ENCODE data around the gene P2RX6.

P2RX6 gene

DNA sequence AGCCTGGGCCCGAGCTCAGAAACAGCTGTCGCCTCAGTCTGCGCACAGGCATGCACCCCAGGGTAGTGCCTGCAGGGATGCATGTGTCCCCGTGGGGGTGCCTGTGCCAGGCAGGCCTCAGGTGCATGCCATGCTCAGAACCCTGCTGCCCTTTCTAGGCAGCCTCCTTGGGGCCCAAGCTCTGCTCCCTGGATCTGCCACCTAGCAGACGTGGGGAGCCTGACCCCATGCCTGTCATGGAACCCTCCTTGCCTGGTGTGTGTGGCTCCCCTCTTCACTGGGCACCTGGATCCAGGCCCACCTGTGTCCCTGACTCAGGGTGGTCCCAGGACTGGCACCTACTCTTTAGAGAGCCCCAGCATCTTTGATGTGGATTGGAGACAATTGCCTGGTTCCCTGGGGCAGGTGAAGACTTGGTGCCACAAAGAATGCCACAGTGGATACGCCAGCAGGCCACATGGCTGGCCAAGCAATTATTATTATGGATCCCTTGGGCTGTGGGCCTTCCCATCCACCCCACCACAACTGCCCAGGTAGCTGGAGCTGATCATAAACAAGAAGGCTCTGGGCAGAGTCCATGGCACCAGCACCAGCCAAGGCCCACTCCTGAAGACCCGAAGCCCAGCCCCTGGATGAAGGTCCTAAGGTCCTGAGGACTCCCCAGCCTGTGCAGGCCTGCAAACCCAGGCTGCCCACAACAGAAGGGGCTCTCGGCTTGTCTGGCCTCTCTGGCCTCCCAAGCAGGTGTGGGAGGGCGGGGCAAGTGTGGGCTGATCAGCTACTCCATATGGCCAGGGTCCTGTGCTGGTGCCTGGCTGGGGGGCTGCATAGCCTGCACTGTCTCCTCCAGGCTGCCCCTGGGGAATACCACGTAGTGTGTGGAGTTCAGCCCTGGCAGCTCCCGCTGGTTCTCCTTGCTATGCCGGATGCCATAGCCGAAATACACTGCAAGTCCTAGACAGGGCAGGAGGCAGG lies 13.6 kb downstream of the P2RX6 start:
- DNase-seq, result no peak
- H3K4me3 ChIP-seq (ENCODE audit: low read depth, low read length), result no peak overlapping the region
- H3K27ac ChIP-seq, result no peak overlapping the region
- H3K27me3 ChIP-seq (replicated peaks), result peaks cover 22% of the 10 kb centered on the region
- in situ Hi-C loops (cut with HindIII; ENCODE audit: low pct_ligation_motif_present, low sequenced_read_pairs), result no loop called here
- no peaks in the 10 kb centered on the region for H3K36me3 ChIP-seq (replicated peaks)
- TF ChIP-seq, protein P1, sequence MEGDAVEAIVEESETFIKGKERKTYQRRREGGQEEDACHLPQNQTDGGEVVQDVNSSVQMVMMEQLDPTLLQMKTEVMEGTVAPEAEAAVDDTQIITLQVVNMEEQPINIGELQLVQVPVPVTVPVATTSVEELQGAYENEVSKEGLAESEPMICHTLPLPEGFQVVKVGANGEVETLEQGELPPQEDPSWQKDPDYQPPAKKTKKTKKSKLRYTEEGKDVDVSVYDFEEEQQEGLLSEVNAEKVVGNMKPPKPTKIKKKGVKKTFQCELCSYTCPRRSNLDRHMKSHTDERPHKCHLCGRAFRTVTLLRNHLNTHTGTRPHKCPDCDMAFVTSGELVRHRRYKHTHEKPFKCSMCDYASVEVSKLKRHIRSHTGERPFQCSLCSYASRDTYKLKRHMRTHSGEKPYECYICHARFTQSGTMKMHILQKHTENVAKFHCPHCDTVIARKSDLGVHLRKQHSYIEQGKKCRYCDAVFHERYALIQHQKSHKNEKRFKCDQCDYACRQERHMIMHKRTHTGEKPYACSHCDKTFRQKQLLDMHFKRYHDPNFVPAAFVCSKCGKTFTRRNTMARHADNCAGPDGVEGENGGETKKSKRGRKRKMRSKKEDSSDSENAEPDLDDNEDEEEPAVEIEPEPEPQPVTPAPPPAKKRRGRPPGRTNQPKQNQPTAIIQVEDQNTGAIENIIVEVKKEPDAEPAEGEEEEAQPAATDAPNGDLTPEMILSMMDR (IDR thresholded peaks at IDR 0.05; ENCODE audit: low read depth, low read length, missing control alignments), result no peak

DNA sequence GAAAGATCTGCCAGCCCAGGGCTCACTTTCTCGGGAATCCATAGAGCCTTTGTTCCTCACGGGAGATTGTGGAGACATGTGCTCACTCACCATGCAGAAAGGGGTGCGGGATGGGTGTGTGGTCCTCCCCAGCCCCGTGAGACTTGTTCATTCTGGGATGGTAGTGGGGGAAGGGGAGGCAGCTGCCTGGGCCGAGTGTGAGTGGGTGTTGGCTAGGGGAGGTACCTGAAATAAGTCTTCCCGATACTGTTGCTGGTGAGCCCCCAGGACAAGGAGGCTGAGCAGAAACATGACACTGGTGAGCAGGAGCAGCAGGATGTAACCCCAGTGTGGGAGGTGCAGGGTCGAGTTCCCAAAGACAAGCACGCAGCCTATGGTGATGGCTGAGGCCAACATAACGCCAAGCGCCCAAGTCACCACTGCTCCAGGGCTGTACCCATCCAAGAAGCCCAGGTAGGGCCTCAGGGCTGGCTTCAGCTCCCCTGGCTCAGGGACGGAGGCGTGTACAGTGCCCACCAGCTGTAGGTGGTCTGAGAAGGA lies 14.6 kb downstream of the P2RX6 start:
- H3K27ac ChIP-seq, result no peak overlapping the region
- TF ChIP-seq, protein P1 (IDR thresholded peaks at IDR 0.05; ENCODE audit: low read depth, low read length, missing control alignments), result no peak
- no peak overlapping the region for H3K4me3 ChIP-seq (ENCODE audit: low read depth, low read length)
- no peak for DNase-seq
- H3K27me3 ChIP-seq (replicated peaks), result peaks cover 22% of the 10 kb centered on the region
- in situ Hi-C loops (cut with HindIII; ENCODE audit: low pct_ligation_motif_present, low sequenced_read_pairs), result no loop called here
- no peaks in the 10 kb centered on the region for H3K36me3 ChIP-seq (replicated peaks)

GRCh38 chr22:21030032-21030431 lies 15.1 kb downstream of the P2RX6 start:
- Histone ChIP-seq H3K36me3 (replicated peaks) (no peaks in the 10 kb centered on the region), H3K27me3 (replicated peaks) (peaks cover 22% of the 10 kb centered on the region), H3K27ac (no peak overlapping the region), H3K4me3 (ENCODE audit: low read depth, low read length) (no peak overlapping the region)
- TF ChIP-seq, protein P1 (IDR thresholded peaks at IDR 0.05; ENCODE audit: low read depth, low read length, missing control alignments), result no peak
- no peak for DNase-seq
- in situ Hi-C loops (cut with HindIII; ENCODE audit: low pct_ligation_motif_present, low sequenced_read_pairs), result no loop called here

- TF ChIP-seq, protein P1 (IDR thresholded peaks at IDR 0.05; ENCODE audit: low read depth, low read length, missing control alignments), result no peak
- Histone ChIP-seq H3K27ac (no peak overlapping the region), H3K4me3 (ENCODE audit: low read depth, low read length) (no peak overlapping the region), H3K36me3 (replicated peaks) (no peaks in the 10 kb centered on the region), H3K27me3 (replicated peaks) (peaks cover 22% of the 10 kb centered on the region)
- no peak for DNase-seq
- in situ Hi-C loops (cut with HindIII; ENCODE audit: low pct_ligation_motif_present, low sequenced_read_pairs), result no loop called here
Measured at GRCh38 chr22:21030621-21031544, 15.9 kb downstream of the P2RX6 start.

- DNase-seq, result no peak
- Histone ChIP-seq H3K36me3 (replicated peaks) (no peaks in the 10 kb centered on the region), H3K27me3 (replicated peaks) (peaks cover 22% of the 10 kb centered on the region), H3K27ac (no peak overlapping the region), H3K4me3 (ENCODE audit: low read depth, low read length) (no peak overlapping the region)
- TF ChIP-seq, protein P1 (IDR thresholded peaks at IDR 0.05; ENCODE audit: low read depth, low read length, missing control alignments), result no peak
- in situ Hi-C loops (cut with HindIII; ENCODE audit: low pct_ligation_motif_present, low sequenced_read_pairs), result no loop called here
Measured at GRCh38 chr22:21031545-21032036, 16.6 kb downstream of the P2RX6 start.
